Mesenchymal stem cell (in vitro differentiated cells and primary cell): ENCODE results near the gene NOSIP.

Source experiments
- DNase-seq: peaks from one replicate; pipeline ENCODE4 v3.0.0-alpha.2; 2013
- H2AFZ ChIP-seq: one replicate; pipeline ENCODE4 v1.6.1; 2013; ENCODE audit warnings: low read depth, mild to moderate bottlenecking, control low read depth, inconsistent platforms, low read length, moderate library complexity
- H2AK5ac ChIP-seq: 2 replicates; pipeline ENCODE4 v1.6.1; 2013; ENCODE audit warnings: low read length, moderate library complexity, mild to moderate bottlenecking, inconsistent platforms; ENCODE audit not compliant: severe bottlenecking
- H2BK120ac ChIP-seq: one replicate; pipeline ENCODE4 v1.6.1; 2013; ENCODE audit warnings: low read depth, mild to moderate bottlenecking, inconsistent platforms, low read length, moderate library complexity
- H2BK12ac ChIP-seq, 2 experiments: one replicate each; pipeline ENCODE4 v1.6.1; 2013; ENCODE audit warnings: inconsistent platforms in 2 of 2, low read length in 2 of 2, mild to moderate bottlenecking in 2 of 2, moderate library complexity in 2 of 2, control low read depth in 1 of 2
- H2BK15ac ChIP-seq: one replicate; pipeline ENCODE4 v1.6.1; 2013; ENCODE audit warnings: mild to moderate bottlenecking, low read depth, inconsistent platforms; ENCODE audit not compliant: poor library complexity, severe bottlenecking
- H2BK5ac ChIP-seq: 2 replicates; pipeline ENCODE4 v1.6.1; 2013; ENCODE audit warnings: low read depth, mild to moderate bottlenecking, low read length, control low read depth, inconsistent platforms; ENCODE audit not compliant: poor library complexity, severe bottlenecking
- H3K14ac ChIP-seq, 2 experiments: one replicate each; pipeline ENCODE4 v1.6.1; 2013; ENCODE audit warnings: inconsistent platforms in 2 of 2, low read length in 2 of 2, control low read depth in 1 of 2, mild to moderate bottlenecking in 1 of 2, moderate library complexity in 1 of 2
- H3K18ac ChIP-seq, 2 experiments: one replicate each; pipeline ENCODE4 v1.6.1; 2013; ENCODE audit warnings: inconsistent platforms in 2 of 2, low read length in 2 of 2, control low read depth in 1 of 2, low read depth in 1 of 2, mild to moderate bottlenecking in 1 of 2
- H3K23ac ChIP-seq, 2 experiments: one replicate each; pipeline ENCODE4 v1.6.1; 2013; ENCODE audit warnings: inconsistent platforms in 2 of 2, low read length in 2 of 2, mild to moderate bottlenecking in 2 of 2, moderate library complexity in 2 of 2, control low read depth in 1 of 2
- H3K27ac ChIP-seq: 2 replicates; pipeline ENCODE4 v1.5.1; 2013; ENCODE audit warnings: mild to moderate bottlenecking, moderate library complexity, low read length, control low read depth, inconsistent platforms; ENCODE audit not compliant: poor library complexity, severe bottlenecking
- H3K27me3 ChIP-seq, 2 experiments: 2 replicates each; pipeline versions ENCODE4 v1.6.1 to v1.7.0; 2013; ENCODE audit warnings: low read length in 2 of 2, mild to moderate bottlenecking in 2 of 2, moderate library complexity in 2 of 2, control low read depth in 1 of 2, inconsistent platforms in 1 of 2; ENCODE audit not compliant: control insufficient read depth in 1 of 2, insufficient read depth in 1 of 2
- H3K36me3 ChIP-seq, 2 experiments: 2 replicates each; pipeline versions ENCODE4 v1.6.1 to v1.7.0; 2013; ENCODE audit warnings: low read length in 2 of 2, control low read depth in 1 of 2, inconsistent platforms in 1 of 2, low read depth in 1 of 2, mild to moderate bottlenecking in 1 of 2; ENCODE audit not compliant: insufficient read depth in 2 of 2, control insufficient read depth in 1 of 2
- H3K4ac ChIP-seq, 2 experiments: one replicate each; pipeline ENCODE4 v1.6.1; 2013; ENCODE audit warnings: inconsistent platforms in 2 of 2, low read length in 2 of 2, mild to moderate bottlenecking in 2 of 2, moderate library complexity in 2 of 2, control low read depth in 1 of 2, low read depth in 1 of 2
- H3K4me1 ChIP-seq: 2 replicates; pipeline ENCODE4 v1.6.1; 2013; ENCODE audit warnings: low read depth, low read length, control low read depth; ENCODE audit not compliant: control insufficient read depth, insufficient read depth
- H3K4me2 ChIP-seq: 2 replicates; pipeline ENCODE4 v1.6.1; 2013; ENCODE audit warnings: low read length, mild to moderate bottlenecking, inconsistent platforms; ENCODE audit not compliant: poor library complexity, severe bottlenecking
- H3K4me3 ChIP-seq, 2 experiments: 2 replicates each; pipeline versions ENCODE4 v1.5.1 to v1.7.0; 2013; ENCODE audit warnings: low read length in 2 of 2, mild to moderate bottlenecking in 2 of 2, control low read depth in 1 of 2, low read depth in 1 of 2; ENCODE audit not compliant: insufficient read depth in 1 of 2
- H3K79me1 ChIP-seq: replicated peaks from 2 replicates; pipeline ENCODE4 v1.6.1; 2013; ENCODE audit warnings: mild to moderate bottlenecking, control low read depth, low read length, inconsistent platforms; ENCODE audit not compliant: poor library complexity, severe bottlenecking
- H3K9ac ChIP-seq: 2 replicates; pipeline ENCODE4 v1.7.0; 2013; ENCODE audit warnings: mild to moderate bottlenecking, low read length, moderate library complexity
- H3K9me3 ChIP-seq: 2 replicates; pipeline ENCODE4 v1.7.0; 2013; ENCODE audit warnings: mild to moderate bottlenecking, low read length; ENCODE audit not compliant: control insufficient read depth
- H4K8ac ChIP-seq: one replicate; pipeline ENCODE4 v1.6.1; 2013; ENCODE audit warnings: inconsistent platforms, mild to moderate bottlenecking, low read length, moderate library complexity
- H4K91ac ChIP-seq: one replicate; pipeline ENCODE4 v1.6.1; 2013; ENCODE audit warnings: mild to moderate bottlenecking, low read length, inconsistent platforms
- WGBS: methylation state at CpG from one replicate; pipeline ENCODE4 v1.1.7; 2013; ENCODE audit warnings: mixed read lengths; 5-methylcytosine and 5-hydroxymethylcytosine counted together

The NOSIP gene

GRCh38 chr19:49602806-49603205, 22.4 kb upstream of the NOSIP start:
- H4K91ac ChIP-seq, result no peak overlapping the region
- H2BK120ac ChIP-seq, result no peak overlapping the region
- no peak overlapping the region for H2BK12ac ChIP-seq
- no peak overlapping the region for H3K14ac ChIP-seq
- no peaks in the 10 kb centered on the region for H3K27me3 ChIP-seq
- no peak overlapping the region for H4K8ac ChIP-seq
- no peak for DNase-seq
- H3K79me1 ChIP-seq, result peaks cover 19% of the 10 kb centered on the region
- no peaks in the 10 kb centered on the region for H3K9me3 ChIP-seq
- H3K27ac ChIP-seq, result no peak overlapping the region
- 95% methylated on average over 2 of the region's 2 CpGs for WGBS
- no peak overlapping the region for H3K4me3 ChIP-seq
- no peak overlapping the region for H2AK5ac ChIP-seq
- H3K18ac ChIP-seq, result no peak overlapping the region
- H3K4me1 ChIP-seq, result peaks cover 3% of the 10 kb centered on the region
- H3K4ac ChIP-seq, result no peak overlapping the region
- H3K23ac ChIP-seq, result no peak overlapping the region
- no peak overlapping the region for H2BK15ac ChIP-seq
- H3K9ac ChIP-seq, result no peak overlapping the region
- H3K4me2 ChIP-seq, result no peak overlapping the region
- peaks cover 83 to 86% of the 10 kb centered on the region in 2 experiments for H3K36me3 ChIP-seq
- H2BK5ac ChIP-seq, result no peak overlapping the region
- no peak overlapping the region for H2AFZ ChIP-seq

- H4K8ac ChIP-seq, result no peak overlapping the region
- no peak overlapping the region for H3K14ac ChIP-seq
- no peak overlapping the region for H2BK15ac ChIP-seq
- H2BK120ac ChIP-seq, result no peak overlapping the region
- H3K9me3 ChIP-seq, result no peaks in the 10 kb centered on the region
- H3K4me2 ChIP-seq, result no peak overlapping the region
- H3K27ac ChIP-seq, result no peak overlapping the region
- WGBS, result 97% methylated on average over 37 of the region's 38 CpGs
- H3K27me3 ChIP-seq, result no peaks in the 10 kb centered on the region
- H2AK5ac ChIP-seq, result no peak overlapping the region
- no peak overlapping the region for H3K9ac ChIP-seq
- H3K23ac ChIP-seq, result no peak overlapping the region
- no peaks in the 10 kb centered on the region for H3K4me1 ChIP-seq
- H3K79me1 ChIP-seq, result peaks cover 22% of the 10 kb centered on the region
- no peak overlapping the region for H3K4ac ChIP-seq
- peaks cover 81 to 91% of the 10 kb centered on the region in 2 experiments for H3K36me3 ChIP-seq
- H2AFZ ChIP-seq, result no peak overlapping the region
- H3K4me3 ChIP-seq, result no peak overlapping the region
- no peak overlapping the region for H2BK5ac ChIP-seq
- DNase-seq, result no peak
- no peak overlapping the region for H3K18ac ChIP-seq
- no peak overlapping the region for H2BK12ac ChIP-seq
- H4K91ac ChIP-seq, result no peak overlapping the region
Observed at GRCh38 chr19:49601482-49602038, 21.2 kb upstream of the NOSIP start.

GRCh38 chr19:49599378-49600295, 19.3 kb upstream of the NOSIP start:
- H4K8ac ChIP-seq, result no peak overlapping the region
- 95% methylated on average over 26 of the region's 26 CpGs for WGBS
- H3K9ac ChIP-seq, result no peak overlapping the region
- H3K9me3 ChIP-seq, result no peaks in the 10 kb centered on the region
- H3K4me1 ChIP-seq, result peaks cover 1% of the 10 kb centered on the region
- H3K4ac ChIP-seq, result no peak overlapping the region
- no peak overlapping the region for H2BK15ac ChIP-seq
- H3K79me1 ChIP-seq, result peaks cover 26% of the 10 kb centered on the region
- H3K4me2 ChIP-seq, result no peak overlapping the region
- no peak overlapping the region for H3K4me3 ChIP-seq
- H2BK120ac ChIP-seq, result no peak overlapping the region
- no peak overlapping the region for H2BK12ac ChIP-seq
- no peak overlapping the region for H3K27ac ChIP-seq
- no peaks in the 10 kb centered on the region for H3K27me3 ChIP-seq
- H3K23ac ChIP-seq, result no peak overlapping the region
- no peak overlapping the region for H4K91ac ChIP-seq
- peaks cover 74 to 96% of the 10 kb centered on the region in 2 experiments for H3K36me3 ChIP-seq
- H2BK5ac ChIP-seq, result no peak overlapping the region
- H3K14ac ChIP-seq, result no peak overlapping the region
- H2AK5ac ChIP-seq, result no peak overlapping the region
- no peak overlapping the region for H3K18ac ChIP-seq
- DNase-seq, result no peak
- no peak overlapping the region for H2AFZ ChIP-seq

GRCh38 chr19:49597703-49597974, 17.3 kb upstream of the NOSIP start:
- Histone ChIP-seq H3K9ac (no peak overlapping the region), H3K4ac (no peak overlapping the region)
- 99% methylated on average over 29 of the region's 29 CpGs for WGBS

More at GRCh38 chr19:49597703-49597974, 17.3 kb upstream of the NOSIP start:
- H2BK12ac ChIP-seq, result no peak overlapping the region
- no peak overlapping the region for H3K23ac ChIP-seq
- DNase-seq, result no peak
- H2BK120ac ChIP-seq, result no peak overlapping the region
- no peaks in the 10 kb centered on the region for H3K9me3 ChIP-seq
- H2AK5ac ChIP-seq, result no peak overlapping the region
- no peak overlapping the region for H2AFZ ChIP-seq
- no peak overlapping the region for H2BK15ac ChIP-seq
- H3K4me2 ChIP-seq, result no peak overlapping the region
- no peaks in the 10 kb centered on the region for H3K27me3 ChIP-seq
- H4K91ac ChIP-seq, result no peak overlapping the region
- no peak overlapping the region for H3K18ac ChIP-seq
- H3K36me3 ChIP-seq, result peaks cover 67 to 84% of the 10 kb centered on the region in 2 experiments
- H2BK5ac ChIP-seq, result no peak overlapping the region
- peaks cover 26% of the 10 kb centered on the region for H3K79me1 ChIP-seq
- no peak overlapping the region for H3K14ac ChIP-seq
- H3K4me3 ChIP-seq, result no peak overlapping the region
- peaks cover 4% of the 10 kb centered on the region for H3K4me1 ChIP-seq
- no peak overlapping the region for H4K8ac ChIP-seq
- H3K27ac ChIP-seq, result no peak overlapping the region
